Thyroid gland (tissue), 4 donors: ENCODE results near the gene WNT3A. TPM values are rescaled to one million over a fixed set of nuclear protein-coding genes. Genes with fewer than 3 reads are reported as not detected.

Source experiments
- DNase-seq, 2 donors: peaks; one replicate each; pipeline ENCODE4 v3.0.0-alpha.2; 2019
- H3K27ac ChIP-seq, 3 donors: fragments of 200-600 bp; sonication (generic); 1 replicate in 2 of 3; 2 replicates in 1 of 3; pipeline ENCODE4 v1.5.1; 2016 to 2019; ENCODE audit warnings: mild to moderate bottlenecking in 1 of 3, moderate library complexity in 1 of 3
- H3K27me3 ChIP-seq: fragments of 200-600 bp; sonication (generic); one replicate; pipeline ENCODE4 v1.5.1; 2019
- H3K36me3 ChIP-seq, 2 donors: fragments of 200-600 bp; sonication (generic); one replicate each; pipeline ENCODE4 v1.5.1; 2016 to 2019
- H3K4me1 ChIP-seq, 2 donors: fragments of 200-600 bp; sonication (generic); one replicate each; pipeline ENCODE4 v1.5.1; 2017 to 2019
- H3K4me3 ChIP-seq, 3 donors: fragments of 200-600 bp; sonication (generic); replicated peaks in 1 of 3; 1 replicate in 2 of 3; 2 replicates in 1 of 3; pipeline ENCODE4 v1.5.1; 2016; ENCODE audit warnings: mild to moderate bottlenecking in 1 of 3
- H3K9me3 ChIP-seq: fragments of 200-600 bp; sonication (generic); one replicate; pipeline ENCODE4 v1.5.1; 2017
- CTCF ChIP-seq, 6 experiments: fragments of 200-600 bp in 3 of 6; fragments of 450-650 bp in 3 of 6; sonication (generic) in 3 of 6; IDR thresholded peaks; one replicate each; pipeline ENCODE4 v1.5.1; 2016 to 2019; ENCODE audit warnings: antibody characterized with exemption in 6 of 6, mild to moderate bottlenecking in 2 of 6, inconsistent platforms in 1 of 6, moderate library complexity in 1 of 6
- POLR2A ChIP-seq, 2 donors: fragments of 450-650 bp; IDR thresholded peaks; one replicate each; pipeline ENCODE4 v1.6.1; 2017; ENCODE audit warnings: antibody characterized with exemption in 2 of 2, mild to moderate bottlenecking in 2 of 2, moderate library complexity in 1 of 2
- WGBS, 2 donors: methylation state at CpG; one replicate each; pipeline ENCODE4 v1.1.5; 2017; 5-methylcytosine and 5-hydroxymethylcytosine counted together
- intact Hi-C: fragments of 100-400 bp; cut with DNase I; formaldehyde crosslinking; loops from one replicate; pipeline ENCODE4 v1.15.1; 2023
- total RNA-seq, 4 donors: library from RNA; depleted of rRNA; stranded (reverse); fragments of >200 nt; gene quantifications; one replicate each; pipeline ENCODE4 v1.2.3, GENCODE V29; 2016

WNT3A gene
- total RNA-seq, 4 donors from 2014 or later, result not detected

- Histone ChIP-seq H3K36me3 (no peaks in the 10 kb centered on the region), H3K4me1 (peaks cover 8 to 17% of the 10 kb centered on the region in 2 donors), H3K4me3 (no peak overlapping the region), H3K9me3 (no peaks in the 10 kb centered on the region), H3K27ac (no peak overlapping the region), H3K27me3 (no peaks in the 10 kb centered on the region)
- intact Hi-C loops, result no loop called here
- no peak for DNase-seq
- TF ChIP-seq POLR2A (IDR thresholded peaks at IDR 0.05) (no peak), CTCF (IDR thresholded peaks at IDR 0.05) (no peak)
- WGBS, 2 donors, result 78 to 87% methylated on average over 2 of the region's 2 CpGs
Measured at GRCh38 chr1:228041316-228041715, 34.5 kb downstream of the WNT3A start.

GRCh38 chr1:228042508-228042907 lies 35.7 kb downstream of the WNT3A start:
- intact Hi-C loops, result no loop called here

GRCh38 chr1:228043281-228043848 lies 36.6 kb downstream of the WNT3A start:
- TF ChIP-seq POLR2A (IDR thresholded peaks at IDR 0.05), result no peak
- TF ChIP-seq CTCF (IDR thresholded peaks at IDR 0.05), result no peak
- no peaks in the 10 kb centered on the region for H3K27me3 ChIP-seq
- no peak overlapping the region for H3K27ac ChIP-seq
- WGBS, 2 donors, result 13 to 17% methylated on average over 5 to 7 of the region's 7 CpGs
- H3K4me1 ChIP-seq, result peaks cover 8 to 11% of the 10 kb centered on the region in 2 donors
- peak; percentile 63 to 65 for DNase-seq
- H3K36me3 ChIP-seq, result no peaks in the 10 kb centered on the region
- intact Hi-C loops, result no loop called here
- no peaks in the 10 kb centered on the region for H3K9me3 ChIP-seq
- H3K4me3 ChIP-seq, result no peak overlapping the region

More at GRCh38 chr1:228042508-228042907, 35.7 kb downstream of the WNT3A start:
- Histone ChIP-seq H3K9me3 (no peaks in the 10 kb centered on the region), H3K27me3 (no peaks in the 10 kb centered on the region), H3K4me1 (peaks cover 8 to 16% of the 10 kb centered on the region in 2 donors), H3K36me3 (no peaks in the 10 kb centered on the region), H3K27ac (no peak overlapping the region), H3K4me3 (no peak overlapping the region)
- no peak for DNase-seq
- TF ChIP-seq CTCF (IDR thresholded peaks at IDR 0.05) (no peak), POLR2A (IDR thresholded peaks at IDR 0.05) (no peak)

GRCh38 chr1:228044961-228045360 lies 38.2 kb downstream of the WNT3A start:
- WGBS, 2 donors, result 24 to 31% methylated on average over 3 of the region's 3 CpGs
- Histone ChIP-seq H3K27ac (no peak overlapping the region), H3K9me3 (no peaks in the 10 kb centered on the region), H3K4me1 (peaks cover 8 to 11% of the 10 kb centered on the region in 2 donors), H3K36me3 (no peaks in the 10 kb centered on the region), H3K4me3 (no peak overlapping the region), H3K27me3 (no peaks in the 10 kb centered on the region)
- TF ChIP-seq POLR2A (IDR thresholded peaks at IDR 0.05) (no peak), CTCF (IDR thresholded peaks at IDR 0.05) (no peak)
- intact Hi-C loops, result no loop called here
- peak; percentile 78 to 85 for DNase-seq

- intact Hi-C loops, result no loop called here
- H3K9me3 ChIP-seq, result no peaks in the 10 kb centered on the region
- whole genome bisulfite sequencing, 2 donors, result 73 to 74% methylated on average over 7 of the region's 7 CpGs
- H3K36me3 ChIP-seq, result no peaks in the 10 kb centered on the region
- TF ChIP-seq POLR2A (IDR thresholded peaks at IDR 0.05), result no peak
- H3K27ac ChIP-seq, result no peak overlapping the region
- H3K27me3 ChIP-seq, result no peaks in the 10 kb centered on the region
- H3K4me1 ChIP-seq, result peaks cover 8 to 11% of the 10 kb centered on the region in 2 donors
- no peak overlapping the region for H3K4me3 ChIP-seq
- no peak for DNase-seq
Measured at GRCh38 chr1:228045405-228045804, 38.6 kb downstream of the WNT3A start.
